Heart left ventricle (tissue), 13 donors: ENCODE results near the gene FAT1.

ENCODE experiments used
- CTCF ChIP-seq, 12 donors: fragments of 200-600 bp; sonication (generic) in 4 of 12; IDR thresholded peaks; one replicate each; pipeline versions ENCODE4 v1.5.0 to v1.8.0; 2018 to 2022; ENCODE audit warnings: antibody characterized with exemption in 12 of 12, mild to moderate bottlenecking in 5 of 12
- POLR2A ChIP-seq, 2 donors: fragments of 450-650 bp; IDR thresholded peaks; one replicate each; pipeline ENCODE4 v1.6.1; 2017; ENCODE audit warnings: antibody characterized with exemption in 2 of 2, mild to moderate bottlenecking in 2 of 2, moderate library complexity in 2 of 2
- donor health status: ischemic (EF 13 %, LVEDD 7.1; RV severe dilation, severe dysfunction).
- donor health status: DM: no; HTN: yes; CAD: no.
- donor health status: DM: no; HTN: no; CAD: no.
- donor health status: ischemic (EF 25% LVEDD 6.9; RV normal size, moderate dysfunction).
- donor health status: ischemic (EF 25% LVEDD 5.7; RV mildly dilated, moderate dysfunction).
- donor health status: ischemic (EF 35%, LVEDD 5.7; RV mildly dilated, moderate dysfunction).
- donor health status: nonischemic (EF 11% LVEDD 7.7; RV severe dilation, severe dysfunction).
- donor health status: DM: yes; HTN: yes; CAD: no.
- donor health status: PGD.
- donor health status: ischemic (EF 29% LVEDD 5.4; RV normal size, mild dysfunction).
- donor health status: nonischemic (EF 23%, LVEDD 6.1; RV moderate dilation, normal function).

GRCh38 chr4:186698525-186698924 lies 25.1 kb downstream of the FAT1 start:
- TF ChIP-seq CTCF (IDR thresholded peaks at IDR 0.05) = no peak
- no peak for TF ChIP-seq POLR2A (IDR thresholded peaks at IDR 0.05)
